ENCODE measurements around the gene KLHL29. TPM values are rescaled to one million over a fixed set of nuclear protein-coding genes. Genes with fewer than 3 reads are reported as not detected.

KLHL29 gene
- total and polyA plus RNA-seq, 2 experiments from 2014 or later = 1.5 to 6.5 TPM

GRCh38 chr2:23486684-23487075 lies 101.7 kb downstream of the KLHL29 start:
- peaks cover 12% of the 10 kb centered on the region for H3K4me1 Mint-ChIP-seq
- no peaks in the 10 kb centered on the region for H3K36me3 Mint-ChIP-seq (ENCODE audit: low read depth)

GRCh38 chr2:23487735-23488492 lies 102.9 kb downstream of the KLHL29 start:
- H3K4me2 ChIP-seq = no peak overlapping the region
- TF ChIP-seq JUNB (IDR thresholded peaks at IDR 0.05; ENCODE audit: unreplicated experiment) (no peak), CREB1 (CRISPR knock-in tag; IDR thresholded peaks at IDR 0.05; ENCODE audit: low read depth) (no peak), ZNF114 (CRISPR knock-in tag; IDR thresholded peaks at IDR 0.05) (no peak), EZH2 (IDR thresholded peaks at IDR 0.05; ENCODE audit: low read depth, unreplicated experiment) (no peak), CTCF (conservative IDR thresholded peaks at IDR 0.05; ENCODE audit: low read depth in 2 of 2) (no peak)

More at GRCh38 chr2:23486684-23487075, 101.7 kb downstream of the KLHL29 start:
- H3K27me3 ChIP-seq (ENCODE audit: insufficient read depth) = no peaks in the 10 kb centered on the region
- H3K27ac ChIP-seq (ENCODE audit: low read depth) = no peak overlapping the region
- Mint-ChIP-seq H3K4me3 (no peak overlapping the region), H3K27ac (no peak overlapping the region), H3K27me3 (ENCODE audit: insufficient read depth, low read depth, poor library complexity) (peaks cover 10% of the 10 kb centered on the region), H3K9me3 (no peaks in the 10 kb centered on the region)
- 0 out of 2 replicates have a peak, but pooled peaks cover 4% of the 10 kb centered on the region for H3K4me1 ChIP-seq (ENCODE audit: insufficient read depth)
- H3K4me2 ChIP-seq = no peak overlapping the region
- DNase-seq (ENCODE audit: low spot score) (no peak), ATAC-seq (peak; percentile 45)
- H4K20me1 ChIP-seq (replicated peaks; ENCODE audit: insufficient read depth) = no peaks in the 10 kb centered on the region
- no peaks in the 10 kb centered on the region for H3K36me3 ChIP-seq (ENCODE audit: insufficient read depth)
- no peaks in the 10 kb centered on the region for H3K9me2 ChIP-seq (ENCODE audit: insufficient read depth)
- no peaks in the 10 kb centered on the region for H3F3A ChIP-seq (replicated peaks; ENCODE audit: low read depth)
- no peaks in the 10 kb centered on the region for H3K79me2 ChIP-seq (replicated peaks; ENCODE audit: insufficient read depth)
- TF ChIP-seq EZH2 (IDR thresholded peaks at IDR 0.05; ENCODE audit: low read depth, unreplicated experiment) (no peak), STAT1 (IDR thresholded peaks at IDR 0.05; ENCODE audit: unreplicated experiment) (no peak), ZNF114 (CRISPR knock-in tag; IDR thresholded peaks at IDR 0.05) (no peak), ZNF331 (CRISPR knock-in tag; IDR thresholded peaks at IDR 0.05; ENCODE audit: low read depth) (no peak), JUNB (IDR thresholded peaks at IDR 0.05; ENCODE audit: unreplicated experiment) (no peak), CTCF (conservative IDR thresholded peaks at IDR 0.05; ENCODE audit: low read depth in 2 of 2) (no peak), EZH2phosphoT487 (IDR thresholded peaks at IDR 0.05; ENCODE audit: unreplicated experiment) (no peak)
- H3K4me3 ChIP-seq = no peak overlapping the region
- H2AFZ ChIP-seq = no peak overlapping the region

More at GRCh38 chr2:23487735-23488492, 102.9 kb downstream of the KLHL29 start:
- 0 out of 2 replicates have a peak, but pooled peaks cover 4% of the 10 kb centered on the region for H3K4me1 ChIP-seq (ENCODE audit: insufficient read depth)
- no peak overlapping the region for H3K27ac ChIP-seq (ENCODE audit: low read depth)
- Mint-ChIP-seq H3K4me3 (no peak overlapping the region), H3K4me1 (peaks cover 14% of the 10 kb centered on the region), H3K27me3 (ENCODE audit: insufficient read depth, low read depth, poor library complexity) (peaks cover 8% of the 10 kb centered on the region), H3K27ac (no peak overlapping the region), H3K9me3 (no peaks in the 10 kb centered on the region), H3K36me3 (ENCODE audit: low read depth) (no peaks in the 10 kb centered on the region)
- no peaks in the 10 kb centered on the region for H4K20me1 ChIP-seq (replicated peaks; ENCODE audit: insufficient read depth)
- ATAC-seq = no peak
- no peaks in the 10 kb centered on the region for H3K79me2 ChIP-seq (replicated peaks; ENCODE audit: insufficient read depth)
- no peaks in the 10 kb centered on the region for H3K36me3 ChIP-seq (ENCODE audit: insufficient read depth)
- no peaks in the 10 kb centered on the region for H3F3A ChIP-seq (replicated peaks; ENCODE audit: low read depth)
- no peaks in the 10 kb centered on the region for H3K27me3 ChIP-seq (ENCODE audit: insufficient read depth)
- no peak for DNase-seq (ENCODE audit: low spot score)
- no peak overlapping the region for H3K4me3 ChIP-seq
- no peaks in the 10 kb centered on the region for H3K9me2 ChIP-seq (ENCODE audit: insufficient read depth)
- no peak overlapping the region for H2AFZ ChIP-seq
